HepG2 (cell line): ENCODE measurements around the gene LRRC51. TPM values are rescaled to one million over a fixed set of nuclear protein-coding genes. Genes with fewer than 3 reads are reported as not detected.
A peak's percentile ranks its signal among the peaks of the same experiment; 100 is the strongest.

ENCODE experiments used
- ATAC-seq: fragments of 200-7000 bp; cut with Tn5 transposase; 3 replicates; pipeline ENCODE4 v1.9.1; 2020; ENCODE audit warnings: mild to moderate bottlenecking, moderate library complexity
- BruUV-seq: library from RNA; stranded (reverse); fragments of 400-500 nt; replicated peaks from 2 replicates; lab custom pipeline; 2021; lab: Mats Ljungman, UMichigan
- CTCF ChIA-PET: fragments of 300-600 bp; formaldehyde crosslinking; extraction: SDS; loops from one replicate; lab custom pipeline; 2021; ENCODE audit warnings: low total read pairs, inconsistent platforms, low intra/inter-chr PET ratio; lab: Yijun Ruan, JAX
- POLR2A ChIA-PET: fragments of 350-600 bp; sonication (Branson Sonifier 250); formaldehyde crosslinking; loops from one replicate; lab custom pipeline; 2020; ENCODE audit warnings: antibody characterized with exemption, inconsistent platforms; lab: Yijun Ruan, JAX
- DNase-seq: peaks from one replicate; pipeline ENCODE4 v3.0.0-alpha.2; 2015; ENCODE audit warnings: low spot score
- FAIRE-seq: peaks from 3 replicates; lab custom pipeline; 2011; peaks lifted over from hg19 to GRCh38; lab: Jason Lieb, UNC
- H2AFZ ChIP-seq: one replicate; pipeline ENCODE4 v1.6.1; 2011; ENCODE audit warnings: low read length, inconsistent platforms
- H3K27ac ChIP-seq: fragments of 300-600 bp; 3 replicates; pipeline ENCODE4 v1.8.0; 2011; ENCODE audit warnings: mixed run types, mild to moderate bottlenecking, mixed read lengths, low read length, inconsistent platforms; ENCODE audit not compliant: insufficient read depth; ENCODE audit errors: extremely low read length
- H3K27me3 ChIP-seq, 2 experiments: fragments of 200-600 bp in 1 of 2; 2 replicates in 1 of 2; 3 replicates in 1 of 2; pipeline versions ENCODE4 v1.6.0 to v1.8.0; 2011; ENCODE audit warnings: low read length in 2 of 2, mild to moderate bottlenecking in 2 of 2, moderate library complexity in 2 of 2, inconsistent platforms in 1 of 2; ENCODE audit not compliant: insufficient read depth in 2 of 2, control insufficient read depth in 1 of 2
- H3K36me3 ChIP-seq, 2 experiments: fragments of 200-600 bp in 1 of 2; replicated peaks in 1 of 2; 2 replicates in 1 of 2; 3 replicates in 1 of 2; pipeline versions ENCODE4 v1.5.1 to v1.8.0; 2011; ENCODE audit warnings: low read length in 2 of 2, inconsistent platforms in 1 of 2; ENCODE audit not compliant: insufficient read depth in 2 of 2, control insufficient read depth in 1 of 2
- H3K4me1 ChIP-seq: 2 replicates; pipeline ENCODE4 v1.5.1; 2012; ENCODE audit warnings: low read length, inconsistent platforms; ENCODE audit not compliant: insufficient read depth
- H3K4me2 ChIP-seq: 2 replicates; pipeline ENCODE4 v1.6.0; 2011; ENCODE audit warnings: low read depth, low read length, inconsistent platforms
- H3K4me3 ChIP-seq, 3 experiments: fragments of 200-600 bp in 1 of 3; sonication (generic), shearing (Covaris generic) in 1 of 3; replicated peaks in 1 of 3; 2 replicates each; pipeline ENCODE4 v1.5.1; 2011 to 2016; ENCODE audit warnings: low read length in 3 of 3, inconsistent platforms in 2 of 3, low read depth in 2 of 3, mild to moderate bottlenecking in 2 of 3, control low read depth in 1 of 3, mixed read lengths in 1 of 3; ENCODE audit not compliant: insufficient read depth in 1 of 3
- H3K79me2 ChIP-seq: one replicate; pipeline ENCODE4 v1.6.1; 2011; ENCODE audit warnings: low read length, inconsistent platforms; ENCODE audit not compliant: insufficient read depth
- H3K9ac ChIP-seq: 2 replicates; pipeline ENCODE4 v1.6.0; 2011; ENCODE audit warnings: mild to moderate bottlenecking, low read depth, low read length, inconsistent platforms; ENCODE audit not compliant: insufficient read depth
- H3K9me3 ChIP-seq: 2 replicates; pipeline ENCODE4 v1.5.1; 2012; ENCODE audit warnings: mild to moderate bottlenecking, low read length
- H4K20me1 ChIP-seq: 2 replicates; pipeline ENCODE4 v1.6.0; 2011; ENCODE audit warnings: inconsistent platforms, mild to moderate bottlenecking, low read length, moderate library complexity; ENCODE audit not compliant: insufficient read depth
- ADNP ChIP-seq: sonication (generic); formaldehyde crosslinking; IDR thresholded peaks from 2 replicates; pipeline ENCODE4 v1.4.0; 2020; ENCODE audit warnings: missing genetic modification reagents
- BRD4 ChIP-seq: sonication (generic); formaldehyde crosslinking; IDR thresholded peaks from 2 replicates; pipeline ENCODE4 v1.4.0; 2020; ENCODE audit warnings: missing genetic modification reagents
- FOXC1 ChIP-seq: sonication (generic); formaldehyde crosslinking; IDR thresholded peaks from 2 replicates; pipeline ENCODE4 v1.8.0; 2022; ENCODE audit warnings: mild to moderate bottlenecking, missing genetic modification reagents, borderline replicate concordance
- HNF4G ChIP-seq, 2 experiments: sonication (generic) in 1 of 2; formaldehyde crosslinking in 1 of 2; IDR thresholded peaks; 2 replicates each; pipeline versions ENCODE4 v1.4.0 to v1.6.1; 2011 to 2020; ENCODE audit warnings: borderline replicate concordance in 2 of 2, low read depth in 2 of 2, mild to moderate bottlenecking in 2 of 2, low read length in 1 of 2, missing genetic modification reagents in 1 of 2, moderate library complexity in 1 of 2
- RCOR2 ChIP-seq: IDR thresholded peaks from 2 replicates; pipeline ENCODE4 v1.6.1; 2016; ENCODE audit warnings: missing biosample characterization, missing genetic modification reagents
- SSRP1 ChIP-seq: IDR thresholded peaks from 2 replicates; pipeline ENCODE4 v1.6.1; 2016; ENCODE audit warnings: control low read depth
- ZFX ChIP-seq: sonication (generic); formaldehyde crosslinking; IDR thresholded peaks from 2 replicates; pipeline ENCODE4 v1.4.0; 2020; ENCODE audit warnings: mild to moderate bottlenecking, low read depth, missing genetic modification reagents, moderate library complexity
- ZMYM3 ChIP-seq: sonication (generic); formaldehyde crosslinking; IDR thresholded peaks from 2 replicates; pipeline ENCODE4 v1.5.1; 2020; ENCODE audit warnings: mild to moderate bottlenecking, missing genetic modification reagents
- ZNF510 ChIP-seq: sonication (generic); formaldehyde crosslinking; IDR thresholded peaks from 2 replicates; pipeline ENCODE4 v1.4.0; 2020; ENCODE audit warnings: low read depth, mild to moderate bottlenecking, missing genetic modification reagents
- ZNF558 ChIP-seq: sonication (generic); formaldehyde crosslinking; IDR thresholded peaks from 2 replicates; pipeline ENCODE4 v1.9.0; 2022; ENCODE audit warnings: mild to moderate bottlenecking, missing genetic modification reagents, borderline replicate concordance
- ZNF629 ChIP-seq: sonication (generic); formaldehyde crosslinking; conservative IDR thresholded peaks from 2 replicates; pipeline ENCODE4 v1.5.0; 2020; ENCODE audit warnings: missing genetic modification reagents
- WGBS: methylation state at CpG from one replicate; pipeline ENCODE4 v1.1.6; 2017; ENCODE audit warnings: low lambda C conversion rate; 5-methylcytosine and 5-hydroxymethylcytosine counted together
- in situ Hi-C: cut with HindIII; loops from 2 replicates; pipeline ENCODE4 v1.10.0; 2017; ENCODE audit warnings: low pct_unique_long_range_greater_than_20kb; ENCODE audit not compliant: extremely low pct_ligation_motif_present
- intact Hi-C: fragments of 100-400 bp; cut with micrococcal nuclease; formaldehyde crosslinking; loops from one replicate; pipeline ENCODE4 v1.10.0; 2022; ENCODE audit not compliant: unreplicated experiment
- polyA plus RNA-seq, 8 experiments: library from polyadenylated mRNA; depleted of rRNA in 3 of 8; stranded (reverse) in 7 of 8; unstranded in 1 of 8; fragments of >200 nt; fragmentation: Illumina TruSeq in 4 of 8; extraction: Trizol in 4 of 8; gene quantifications; 2 replicates each; pipeline versions ENCODE4 v1.2.1 to v1.2.3, GENCODE V29; 2011 to 2016; ENCODE audit warnings: low read depth in 4 of 8, missing spikeins in 1 of 8, mixed read lengths in 1 of 8; ENCODE audit not compliant: insufficient read depth in 1 of 8
- total RNA-seq, 5 experiments: library from RNA; depleted of rRNA; stranded (reverse); fragments of >200 nt; fragmentation: Illumina TruSeq; extraction: Trizol; gene quantifications; 2 replicates each; pipeline ENCODE4 v1.2.3, GENCODE V29; 2016; ENCODE audit warnings: low read depth in 1 of 5
- TF ChIP-seq, protein P1 (sequence below): sonication (generic); formaldehyde crosslinking; IDR thresholded peaks from 2 replicates; pipeline ENCODE4 v1.4.0; 2020; ENCODE audit warnings: mild to moderate bottlenecking, missing genetic modification reagents
- TF ChIP-seq, protein P2 (sequence below): sonication (generic); formaldehyde crosslinking; IDR thresholded peaks from 2 replicates; pipeline ENCODE4 v1.8.0; 2022; ENCODE audit warnings: mild to moderate bottlenecking, missing genetic modification reagents; ENCODE audit not compliant: insufficient replicate concordance
- TF ChIP-seq, protein P3 (sequence below): IDR thresholded peaks from 2 replicates; pipeline ENCODE4 v1.6.1; 2016; ENCODE audit warnings: mild to moderate bottlenecking, missing biosample characterization, missing genetic modification reagents

The LRRC51 gene
- total and polyA plus RNA-seq, 2 of the 13 experiments (the other 11 are each of a cell fraction or from before 2014, with no cell fraction given): 5.3 to 6.0 TPM

DNA sequence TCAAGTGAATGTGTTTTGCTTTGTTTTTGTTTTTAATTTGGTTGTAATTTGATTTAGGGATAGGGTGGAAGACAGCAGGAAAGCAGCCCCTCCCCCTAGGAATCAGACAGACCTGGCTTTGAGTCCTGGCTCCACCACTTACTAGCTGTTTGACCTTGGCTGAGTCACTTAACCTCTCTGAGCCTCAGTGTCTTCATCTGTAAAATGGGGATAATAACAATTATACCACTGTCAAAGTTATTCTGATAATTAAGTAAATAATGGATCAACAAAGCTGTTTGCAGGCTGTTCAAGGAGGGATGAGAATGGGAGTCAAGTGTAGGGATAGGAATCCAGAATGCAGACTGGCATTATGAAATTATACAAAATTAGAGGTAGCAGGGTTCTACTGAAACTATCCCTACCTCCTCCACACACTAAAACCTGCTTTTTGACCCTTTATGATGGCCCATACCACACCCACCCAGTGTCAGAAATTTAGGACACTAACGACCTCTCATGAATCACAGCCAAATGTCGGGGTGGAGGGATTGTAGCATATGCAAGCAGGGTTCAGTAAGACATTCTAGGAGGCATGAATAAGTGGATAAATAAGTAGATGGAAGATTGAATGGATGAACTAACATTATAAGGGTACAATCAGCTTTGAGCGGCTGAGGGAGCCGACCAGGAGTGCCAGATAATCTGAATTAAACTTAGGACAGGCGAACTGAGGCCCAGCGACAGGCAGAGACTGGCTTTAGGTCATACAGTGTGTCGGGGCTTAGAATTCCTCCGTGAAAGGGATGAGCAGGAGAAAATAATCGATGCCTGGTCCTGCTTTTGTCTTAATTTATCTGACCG, 30.9 kb downstream of the LRRC51 start:
- CTCF ChIA-PET: interaction anchor here (1.1 kb wide), 1 partner anchor 72 kb away, joined by 4 read pairs; no protein-coding TSS in a partner anchor
- intact Hi-C loops: loop anchor here (1.0 kb wide), 1 partner anchor 8 kb away; the partner anchor contains the start of gene LAMTOR1
- FAIRE-seq: no peak
- peaks cover 0 to 2% of the 10 kb centered on the region in 2 experiments; a peak in 1 of 5 replicates for H3K36me3 ChIP-seq
- peak overlapping the region; percentile 92 for H3K27ac ChIP-seq
- H3K9me3 ChIP-seq: no peaks in the 10 kb centered on the region
- H4K20me1 ChIP-seq: no peaks in the 10 kb centered on the region
- peaks cover 0 to 3% of the 10 kb centered on the region in 2 experiments; a peak in 1 of 5 replicates for H3K27me3 ChIP-seq
- H3K4me2 ChIP-seq: peak overlapping the region; percentile 98
- H3K79me2 ChIP-seq: no peaks in the 10 kb centered on the region
- TF ChIP-seq ADNP (CRISPR knock-in tag) (peak; percentile 34; the same call in 1 of the 2 replicates), SSRP1 (0 out of 2 replicates have a peak, but pooled peaks have one; percentile 42), ZNF558 (CRISPR knock-in tag) (peak; percentile 57; the same call in 1 of the 2 replicates), RCOR2 (CRISPR knock-in tag) (peak; percentile 20; the same call in 1 of the 2 replicates), ZNF510 (0 out of 2 replicates have a peak, but pooled peaks have one; percentile 58), ZMYM3 (CRISPR knock-in tag) (peak; percentile 61; the same call in 1 of the 2 replicates), BRD4 (CRISPR knock-in tag) (0 out of 2 replicates have a peak, but pooled peaks have one; percentile 14), ZNF629 (CRISPR knock-in tag) (peak; percentile 94), FOXC1 (peak; percentile 3; the same call in 1 of the 2 replicates), HNF4G (IDR thresholded peaks at IDR 0.05; ENCODE audit: borderline replicate concordance, low read depth, low read length) (no peak), HNF4G (CRISPR knock-in tag; IDR thresholded peaks at IDR 0.05; ENCODE audit: borderline replicate concordance, low read depth) (no peak), ZFX (CRISPR knock-in tag) (peak; percentile 45; the same call in 1 of the 2 replicates)
- TF ChIP-seq, protein P1, sequence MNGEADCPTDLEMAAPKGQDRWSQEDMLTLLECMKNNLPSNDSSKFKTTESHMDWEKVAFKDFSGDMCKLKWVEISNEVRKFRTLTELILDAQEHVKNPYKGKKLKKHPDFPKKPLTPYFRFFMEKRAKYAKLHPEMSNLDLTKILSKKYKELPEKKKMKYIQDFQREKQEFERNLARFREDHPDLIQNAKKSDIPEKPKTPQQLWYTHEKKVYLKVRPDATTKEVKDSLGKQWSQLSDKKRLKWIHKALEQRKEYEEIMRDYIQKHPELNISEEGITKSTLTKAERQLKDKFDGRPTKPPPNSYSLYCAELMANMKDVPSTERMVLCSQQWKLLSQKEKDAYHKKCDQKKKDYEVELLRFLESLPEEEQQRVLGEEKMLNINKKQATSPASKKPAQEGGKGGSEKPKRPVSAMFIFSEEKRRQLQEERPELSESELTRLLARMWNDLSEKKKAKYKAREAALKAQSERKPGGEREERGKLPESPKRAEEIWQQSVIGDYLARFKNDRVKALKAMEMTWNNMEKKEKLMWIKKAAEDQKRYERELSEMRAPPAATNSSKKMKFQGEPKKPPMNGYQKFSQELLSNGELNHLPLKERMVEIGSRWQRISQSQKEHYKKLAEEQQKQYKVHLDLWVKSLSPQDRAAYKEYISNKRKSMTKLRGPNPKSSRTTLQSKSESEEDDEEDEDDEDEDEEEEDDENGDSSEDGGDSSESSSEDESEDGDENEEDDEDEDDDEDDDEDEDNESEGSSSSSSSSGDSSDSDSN (CRISPR knock-in tag): no peak
- TF ChIP-seq, protein P2, sequence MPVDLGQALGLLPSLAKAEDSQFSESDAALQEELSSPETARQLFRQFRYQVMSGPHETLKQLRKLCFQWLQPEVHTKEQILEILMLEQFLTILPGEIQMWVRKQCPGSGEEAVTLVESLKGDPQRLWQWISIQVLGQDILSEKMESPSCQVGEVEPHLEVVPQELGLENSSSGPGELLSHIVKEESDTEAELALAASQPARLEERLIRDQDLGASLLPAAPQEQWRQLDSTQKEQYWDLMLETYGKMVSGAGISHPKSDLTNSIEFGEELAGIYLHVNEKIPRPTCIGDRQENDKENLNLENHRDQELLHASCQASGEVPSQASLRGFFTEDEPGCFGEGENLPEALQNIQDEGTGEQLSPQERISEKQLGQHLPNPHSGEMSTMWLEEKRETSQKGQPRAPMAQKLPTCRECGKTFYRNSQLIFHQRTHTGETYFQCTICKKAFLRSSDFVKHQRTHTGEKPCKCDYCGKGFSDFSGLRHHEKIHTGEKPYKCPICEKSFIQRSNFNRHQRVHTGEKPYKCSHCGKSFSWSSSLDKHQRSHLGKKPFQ: peak; percentile 15
- TF ChIP-seq, protein P3, sequence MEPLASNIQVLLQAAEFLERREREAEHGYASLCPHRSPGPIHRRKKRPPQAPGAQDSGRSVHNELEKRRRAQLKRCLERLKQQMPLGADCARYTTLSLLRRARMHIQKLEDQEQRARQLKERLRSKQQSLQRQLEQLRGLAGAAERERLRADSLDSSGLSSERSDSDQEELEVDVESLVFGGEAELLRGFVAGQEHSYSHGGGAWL (CRISPR knock-in tag): no peak
- TF ChIP-seq, all 625 proteins: peak for 11
- POLR2A ChIA-PET: interaction anchor here (0.9 to 2.1 kb wide), 8 partner anchors 9 to 183 kb away, joined by 3 to 13 read pairs (median 6); partner anchors contain the start of genes LAMTOR1 and RNF121
- Histone ChIP-seq H2AFZ (no peak overlapping the region), H3K4me3 (peak overlapping the region; percentile 55 to 74 (median 73)), H3K9ac (peak overlapping the region; percentile 95), H3K4me1 (peaks cover 16% of the 10 kb centered on the region)
- TSS peak; percentile 87 for BruUV-seq
- in situ Hi-C loops: no loop called here
- ATAC-seq (peak; percentile 46), DNase-seq (no peak)
- WGBS: 3% methylated on average over 10 of the region's 10 CpGs
